Prostate gland (tissue), 2 donors: ENCODE results near the gene ALK. TPM values are rescaled to one million over a fixed set of nuclear protein-coding genes. Genes with fewer than 3 reads are reported as not detected.

ENCODE experiments used
- DNase-seq: peaks from one replicate; pipeline ENCODE4 v3.0.0-alpha.2; 2019; ENCODE audit warnings: low spot score
- H3K27ac ChIP-seq, 2 donors: fragments of 200-600 bp; sonication (generic); 2 replicates each; pipeline ENCODE4 v1.5.1; 2017 to 2019
- H3K27me3 ChIP-seq: fragments of 200-600 bp; sonication (generic); replicated peaks from 2 replicates; pipeline ENCODE4 v1.5.1; 2019; ENCODE audit not compliant: insufficient read depth
- H3K36me3 ChIP-seq, 2 donors: fragments of 200-600 bp; sonication (generic); 1 replicate in 1 of 2; 2 replicates in 1 of 2; pipeline versions ENCODE4 v1.5.1 to v1.8.1; 2017 to 2019
- H3K4me1 ChIP-seq: fragments of 200-600 bp; sonication (generic); replicated peaks from 2 replicates; pipeline ENCODE4 v1.5.1; 2019
- H3K4me3 ChIP-seq, 2 donors: fragments of 200-600 bp; sonication (generic); 2 replicates each; pipeline ENCODE4 v1.5.1; 2017 to 2019
- H3K9me3 ChIP-seq: fragments of 200-600 bp; sonication (generic); 2 replicates; pipeline ENCODE4 v1.5.1; 2017
- CTCF ChIP-seq, 4 experiments: fragments of 200-600 bp in 2 of 4; fragments of 450-650 bp in 2 of 4; sonication (generic) in 2 of 4; IDR thresholded peaks; 1 replicate in 3 of 4; 2 replicates in 1 of 4; pipeline ENCODE4 v1.5.1; 2016 to 2019; ENCODE audit warnings: antibody characterized with exemption in 4 of 4, mild to moderate bottlenecking in 2 of 4, moderate library complexity in 2 of 4
- POLR2A ChIP-seq: fragments of 450-650 bp; IDR thresholded peaks from one replicate; pipeline ENCODE4 v1.6.1; 2016; ENCODE audit warnings: antibody characterized with exemption, mild to moderate bottlenecking
- POLR2AphosphoS5 ChIP-seq: sonication (generic); formaldehyde crosslinking; IDR thresholded peaks from one replicate; pipeline ENCODE4 v1.6.1; 2017; ENCODE audit warnings: antibody characterized with exemption
- WGBS: methylation state at CpG from one replicate; pipeline ENCODE4 v1.1.5; 2018; 5-methylcytosine and 5-hydroxymethylcytosine counted together
- intact Hi-C: fragments of 100-400 bp; cut with DNase I; formaldehyde crosslinking; loops from one replicate; pipeline ENCODE4 v1.14.2; 2022
- total RNA-seq, 2 donors: library from RNA; depleted of rRNA; stranded (reverse); fragments of >200 nt; gene quantifications; one replicate each; pipeline ENCODE4 v1.1.0, GENCODE V29; 2016

ALK gene
- total RNA-seq, 2 donors from 2014 or later, result 0.14 to 1.2 TPM

DNA sequence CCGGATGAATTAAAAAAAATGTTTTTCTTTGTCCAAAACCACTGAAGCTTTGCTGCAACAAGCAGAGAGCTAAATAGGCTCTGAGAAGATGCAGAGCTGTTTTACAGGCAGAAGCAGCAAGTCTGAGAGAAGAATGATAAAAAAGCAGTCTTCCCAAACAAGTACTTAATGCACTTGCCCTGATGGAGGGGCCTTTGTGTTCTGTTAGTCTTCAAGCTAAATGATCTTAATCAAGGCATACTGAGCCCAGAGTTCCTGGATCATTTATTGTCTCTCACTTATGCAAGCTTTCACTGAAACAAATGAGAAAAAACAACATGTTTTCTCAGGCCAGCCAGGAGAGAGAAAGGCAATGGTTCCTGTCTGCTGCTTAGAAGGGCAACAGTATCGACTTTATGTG, 653.7 kb downstream of the ALK start:
- TF ChIP-seq POLR2A, result no peak
- no peak for TF ChIP-seq POLR2AphosphoS5
- TF ChIP-seq CTCF (IDR thresholded peaks at IDR 0.05), result no peak
- intact Hi-C loops, result no loop called here
- no peak for DNase-seq
- Histone ChIP-seq H3K4me3 (no peak overlapping the region), H3K36me3 (no peaks in the 10 kb centered on the region), H3K9me3 (no peaks in the 10 kb centered on the region), H3K27me3 (no peaks in the 10 kb centered on the region), H3K27ac (no peak overlapping the region), H3K4me1 (no peaks in the 10 kb centered on the region)
- 28% methylated on average over 2 of the region's 2 CpGs for whole genome bisulfite sequencing

GRCh38 chr2:29263886-29264285, 657.5 kb downstream of the ALK start:
- H3K27me3 ChIP-seq, result no peaks in the 10 kb centered on the region
- H3K4me3 ChIP-seq, result no peak overlapping the region
- no peaks in the 10 kb centered on the region for H3K9me3 ChIP-seq
- WGBS, result 97% methylated on average over 5 of the region's 5 CpGs
- H3K36me3 ChIP-seq, result no peaks in the 10 kb centered on the region
- no peak for TF ChIP-seq POLR2AphosphoS5
- TF ChIP-seq CTCF (IDR thresholded peaks at IDR 0.05), result no peak
- no peak for TF ChIP-seq POLR2A
- no peak for DNase-seq
- H3K4me1 ChIP-seq, result no peaks in the 10 kb centered on the region
- H3K27ac ChIP-seq, result no peak overlapping the region
- intact Hi-C loops, result no loop called here

GRCh38 chr2:29262681-29263260, 658.6 kb downstream of the ALK start:
- H3K36me3 ChIP-seq, result no peaks in the 10 kb centered on the region
- DNase-seq, result no peak
- no peak overlapping the region for H3K4me3 ChIP-seq
- no peak overlapping the region for H3K27ac ChIP-seq
- no peaks in the 10 kb centered on the region for H3K4me1 ChIP-seq
- WGBS, result 63% methylated on average over 7 of the region's 7 CpGs
- H3K27me3 ChIP-seq, result no peaks in the 10 kb centered on the region
- H3K9me3 ChIP-seq, result no peaks in the 10 kb centered on the region
- intact Hi-C loops, result no loop called here
- TF ChIP-seq CTCF (IDR thresholded peaks at IDR 0.05), result no peak
- no peak for TF ChIP-seq POLR2A

- no peak for DNase-seq
- TF ChIP-seq CTCF (IDR thresholded peaks at IDR 0.05) (no peak), POLR2A (no peak), POLR2AphosphoS5 (no peak)
- no peaks in the 10 kb centered on the region for H3K36me3 ChIP-seq
- intact Hi-C loops, result no loop called here
- H3K4me1 ChIP-seq, result no peaks in the 10 kb centered on the region
- no peaks in the 10 kb centered on the region for H3K9me3 ChIP-seq
- no peak overlapping the region for H3K4me3 ChIP-seq
- no peak overlapping the region for H3K27ac ChIP-seq
- 75% methylated on average over 3 of the region's 3 CpGs for WGBS
- no peaks in the 10 kb centered on the region for H3K27me3 ChIP-seq
Observed at GRCh38 chr2:29261003-29261402, 660.4 kb downstream of the ALK start.

DNA sequence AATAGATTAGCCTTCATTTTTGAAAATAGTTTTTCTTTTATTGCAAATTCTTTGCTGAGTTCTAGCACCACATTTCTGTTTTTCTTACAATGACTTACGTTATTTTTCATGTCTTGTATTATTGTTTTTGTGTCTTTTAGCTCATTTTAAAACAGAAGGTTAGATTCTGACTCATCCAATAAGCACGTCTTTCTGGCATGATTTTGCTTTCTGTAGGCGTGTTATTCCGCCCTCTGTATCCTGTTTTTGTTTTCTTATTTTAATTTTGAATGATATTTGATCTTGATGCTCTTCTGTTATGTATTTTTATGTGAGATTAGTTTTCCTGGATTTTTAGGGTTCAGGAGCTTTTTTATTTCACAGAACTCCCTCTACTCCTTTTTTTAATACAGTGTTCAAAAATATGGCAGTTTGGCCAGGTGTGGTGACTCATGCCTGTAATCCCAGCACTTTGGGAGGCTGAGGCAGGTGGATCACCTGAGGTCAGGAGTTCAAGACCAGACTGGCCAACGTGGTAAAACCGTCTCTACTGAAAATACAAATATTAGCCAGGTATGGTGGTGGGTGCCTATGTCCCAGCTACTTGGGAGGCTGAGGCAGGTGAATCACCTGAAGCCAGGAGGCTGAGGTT, 661.1 kb downstream of the ALK start:
- Histone ChIP-seq H3K4me3 (no peak overlapping the region), H3K27me3 (no peaks in the 10 kb centered on the region), H3K9me3 (no peaks in the 10 kb centered on the region), H3K4me1 (no peaks in the 10 kb centered on the region), H3K36me3 (no peaks in the 10 kb centered on the region), H3K27ac (no peak overlapping the region)
- no peak for TF ChIP-seq POLR2AphosphoS5
- WGBS, result 59% methylated on average over 6 of the region's 6 CpGs
- intact Hi-C loops, result no loop called here
- no peak for DNase-seq
